Body of pancreas (tissue), 4 donors: ENCODE data around the gene THAP7. TPM values are rescaled to one million over a fixed set of nuclear protein-coding genes. Genes with fewer than 3 reads are reported as not detected.
"Not testable (repeated sequence)": the region's sequence is repeated elsewhere in the genome, so short reads cannot be mapped to it uniquely, and the experiment has no call there.

Experiments
- ATAC-seq: fragments of 150-250 bp; one replicate; pipeline ENCODE4 v1.9.1; 2016
- DNase-seq, 4 donors: peaks; one replicate each; pipeline ENCODE4 v3.0.0-alpha.2; 2019
- H3K27ac ChIP-seq, 4 donors: fragments of 200-600 bp; sonication (generic); 1 replicate in 3 of 4; 2 replicates in 1 of 4; pipeline versions ENCODE4 v1.5.1 to v1.6.1; 2016 to 2019; ENCODE audit warnings: mild to moderate bottlenecking in 1 of 4, mixed read lengths in 1 of 4, moderate library complexity in 1 of 4
- H3K27me3 ChIP-seq, 2 donors: fragments of 200-600 bp; sonication (generic); one replicate each; pipeline ENCODE4 v1.6.0; 2016; ENCODE audit warnings: mild to moderate bottlenecking in 1 of 2
- H3K36me3 ChIP-seq, 2 donors: fragments of 200-600 bp; sonication (generic); replicated peaks in 1 of 2; 2 replicates each; pipeline ENCODE4 v1.5.1; 2016; ENCODE audit warnings: low read depth in 2 of 2; ENCODE audit not compliant: insufficient read depth in 1 of 2
- H3K4me1 ChIP-seq: fragments of 200-600 bp; sonication (generic); one replicate; pipeline ENCODE4 v1.6.0; 2016
- H3K4me3 ChIP-seq, 2 donors: fragments of 200-600 bp; sonication (generic); 1 replicate in 1 of 2; 2 replicates in 1 of 2; pipeline ENCODE4 v1.5.1; 2016 to 2019
- H3K9me3 ChIP-seq, 3 donors: fragments of 200-600 bp; sonication (generic); 1 replicate in 2 of 3; 2 replicates in 1 of 3; pipeline ENCODE4 v1.5.1; 2016
- POLR2A ChIP-seq, 3 donors: fragments of 450-650 bp; IDR thresholded peaks; one replicate each; pipeline ENCODE4 v1.6.1; 2016; ENCODE audit warnings: antibody characterized with exemption in 3 of 3, mild to moderate bottlenecking in 2 of 3
- WGBS, 2 donors: methylation state at CpG; one replicate each; pipeline ENCODE4 v1.1.5; 2017; 5-methylcytosine and 5-hydroxymethylcytosine counted together
- intact Hi-C: fragments of 100-400 bp; cut with DNase I; formaldehyde crosslinking; loops from one replicate; pipeline ENCODE4 v1.15.1; 2023
- total RNA-seq, 2 donors: library from RNA; depleted of rRNA; stranded (reverse); fragments of >200 nt; gene quantifications; one replicate each; pipeline ENCODE4 v1.1.0, GENCODE V29; 2016
- TF ChIP-seq, protein P1 (sequence below), 7 experiments: fragments of 450-650 bp in 4 of 7; fragments of 200-600 bp in 3 of 7; sonication (generic) in 3 of 7; IDR thresholded peaks; one replicate each; pipeline ENCODE4 v1.5.1; 2016 to 2019; ENCODE audit warnings: antibody characterized with exemption in 7 of 7

The THAP7 gene
- total RNA-seq, 2 donors from 2014 or later = 17.1 to 20.2 TPM

DNA sequence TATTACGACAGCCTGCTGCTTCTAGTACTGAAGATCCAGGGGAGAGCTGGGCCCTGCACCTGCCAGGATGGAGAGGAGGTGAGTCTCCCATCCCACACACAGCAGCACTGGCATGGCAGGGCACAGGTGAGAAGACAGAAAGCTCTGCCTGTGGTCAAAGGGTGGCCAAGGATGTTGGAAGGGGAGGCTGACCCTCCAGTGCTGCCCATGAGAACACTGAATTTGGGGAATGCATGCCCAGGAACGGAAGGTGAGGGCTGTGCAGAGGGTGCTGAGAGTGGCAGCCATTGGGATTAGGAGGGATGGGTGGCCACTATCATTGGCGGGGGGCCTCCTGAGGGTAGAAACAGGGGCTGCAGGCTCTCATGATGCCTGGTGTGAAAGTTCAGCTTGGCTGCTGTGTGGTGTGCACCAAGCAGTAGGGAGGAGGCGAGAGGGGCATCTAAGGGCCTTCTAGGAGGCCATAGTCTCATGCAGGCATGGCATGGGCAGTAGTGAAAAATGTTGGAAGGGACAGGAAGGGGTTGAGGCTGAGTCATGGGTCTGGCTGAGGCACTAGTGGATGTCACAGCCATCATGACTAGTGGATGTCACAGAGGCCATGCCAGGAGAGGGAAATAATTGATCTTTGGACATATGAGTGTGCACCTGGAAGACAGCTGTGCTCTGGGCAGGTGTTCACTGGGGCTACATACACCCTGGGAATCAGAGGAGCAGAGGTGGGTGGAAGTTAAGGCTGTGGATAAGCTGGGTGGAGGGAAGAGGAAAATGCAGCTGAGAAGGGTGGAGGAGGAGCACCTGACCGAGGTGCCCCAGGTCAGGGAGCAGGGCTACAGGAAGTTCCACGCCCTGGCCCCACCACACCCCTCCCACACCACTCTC lies 41.3 kb upstream of the THAP7 start:
- TF ChIP-seq POLR2A (IDR thresholded peaks at IDR 0.05) = no peak
- TF ChIP-seq, protein P1, sequence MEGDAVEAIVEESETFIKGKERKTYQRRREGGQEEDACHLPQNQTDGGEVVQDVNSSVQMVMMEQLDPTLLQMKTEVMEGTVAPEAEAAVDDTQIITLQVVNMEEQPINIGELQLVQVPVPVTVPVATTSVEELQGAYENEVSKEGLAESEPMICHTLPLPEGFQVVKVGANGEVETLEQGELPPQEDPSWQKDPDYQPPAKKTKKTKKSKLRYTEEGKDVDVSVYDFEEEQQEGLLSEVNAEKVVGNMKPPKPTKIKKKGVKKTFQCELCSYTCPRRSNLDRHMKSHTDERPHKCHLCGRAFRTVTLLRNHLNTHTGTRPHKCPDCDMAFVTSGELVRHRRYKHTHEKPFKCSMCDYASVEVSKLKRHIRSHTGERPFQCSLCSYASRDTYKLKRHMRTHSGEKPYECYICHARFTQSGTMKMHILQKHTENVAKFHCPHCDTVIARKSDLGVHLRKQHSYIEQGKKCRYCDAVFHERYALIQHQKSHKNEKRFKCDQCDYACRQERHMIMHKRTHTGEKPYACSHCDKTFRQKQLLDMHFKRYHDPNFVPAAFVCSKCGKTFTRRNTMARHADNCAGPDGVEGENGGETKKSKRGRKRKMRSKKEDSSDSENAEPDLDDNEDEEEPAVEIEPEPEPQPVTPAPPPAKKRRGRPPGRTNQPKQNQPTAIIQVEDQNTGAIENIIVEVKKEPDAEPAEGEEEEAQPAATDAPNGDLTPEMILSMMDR (IDR thresholded peaks at IDR 0.05) = no peak
- Histone ChIP-seq H3K4me3 (no peak overlapping the region), H3K9me3 (no peaks in the 10 kb centered on the region), H3K27me3 (no peaks in the 10 kb centered on the region), H3K27ac (no peak overlapping the region), H3K36me3 (no peaks in the 10 kb centered on the region), H3K4me1 (peaks cover 18% of the 10 kb centered on the region)
- intact Hi-C loops = no loop called here
- DNase-seq (no peak), ATAC-seq (no peak)
- WGBS, 2 donors = 82 to 83% methylated on average over 6 of the region's 6 CpGs

DNA sequence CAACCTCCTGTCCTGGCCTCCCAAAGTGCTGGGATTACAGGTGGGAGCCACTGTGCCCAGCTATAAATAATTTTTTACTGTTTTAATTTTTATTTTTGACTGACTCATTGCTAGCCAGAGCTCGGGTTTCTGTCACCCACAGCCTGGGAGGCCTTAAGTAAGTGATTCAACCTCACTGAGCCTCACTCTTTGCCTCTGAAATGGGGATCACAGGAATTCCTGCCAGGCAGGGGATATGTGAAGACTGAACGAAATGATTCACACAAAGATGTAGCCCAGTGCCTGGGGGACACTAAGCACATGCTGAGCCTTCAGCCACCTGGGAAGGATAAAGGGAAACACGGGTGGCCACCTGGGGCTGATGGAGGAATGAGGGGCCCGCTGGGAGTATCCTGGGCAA lies 40.0 kb upstream of the THAP7 start:
- TF ChIP-seq, protein P1 (IDR thresholded peaks at IDR 0.05) = no peak
- TF ChIP-seq POLR2A (IDR thresholded peaks at IDR 0.05) = no peak
- H3K9me3 ChIP-seq = no peaks in the 10 kb centered on the region
- H3K27me3 ChIP-seq = no peaks in the 10 kb centered on the region
- no peak overlapping the region for H3K27ac ChIP-seq
- H3K4me1 ChIP-seq = peaks cover 18% of the 10 kb centered on the region
- H3K36me3 ChIP-seq = no peaks in the 10 kb centered on the region
- 77 to 79% methylated on average over 4 of the region's 4 CpGs for WGBS, 2 donors
- DNase-seq = no peak
- intact Hi-C loops = no loop called here
- no peak for ATAC-seq
- no peak overlapping the region for H3K4me3 ChIP-seq

DNA sequence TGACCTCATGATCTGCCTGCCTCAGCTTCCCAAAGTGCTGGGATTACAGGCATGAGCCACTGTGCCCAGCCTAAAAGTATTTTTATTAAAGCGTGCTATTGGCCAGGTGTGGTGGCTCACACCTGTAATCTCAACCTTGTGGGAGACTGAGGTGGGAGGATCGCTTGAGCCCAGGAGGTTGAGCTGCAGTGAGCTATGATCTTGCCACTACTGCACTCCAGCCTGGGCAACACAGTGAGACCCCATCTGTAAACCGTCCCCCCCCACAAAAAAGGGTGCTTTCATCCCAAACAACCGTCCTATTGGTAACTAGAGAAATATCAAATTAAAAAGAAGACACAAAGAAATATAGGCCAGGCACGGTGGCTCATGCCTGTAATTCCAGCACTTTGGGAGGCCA lies 37.2 kb upstream of the THAP7 start:
- H3K27ac ChIP-seq, H3K9me3 ChIP-seq, DNase-seq, H3K27me3 ChIP-seq, ATAC-seq, H3K36me3 ChIP-seq, H3K4me1 ChIP-seq, H3K4me3 ChIP-seq: not testable (repeated sequence)
- 90 to 96% methylated on average over 5 of the region's 5 CpGs for WGBS, 2 donors
- intact Hi-C loops = loop anchor here (10.0 kb wide), 1 partner anchor 56 kb away; no protein-coding TSS in a partner anchor

DNA sequence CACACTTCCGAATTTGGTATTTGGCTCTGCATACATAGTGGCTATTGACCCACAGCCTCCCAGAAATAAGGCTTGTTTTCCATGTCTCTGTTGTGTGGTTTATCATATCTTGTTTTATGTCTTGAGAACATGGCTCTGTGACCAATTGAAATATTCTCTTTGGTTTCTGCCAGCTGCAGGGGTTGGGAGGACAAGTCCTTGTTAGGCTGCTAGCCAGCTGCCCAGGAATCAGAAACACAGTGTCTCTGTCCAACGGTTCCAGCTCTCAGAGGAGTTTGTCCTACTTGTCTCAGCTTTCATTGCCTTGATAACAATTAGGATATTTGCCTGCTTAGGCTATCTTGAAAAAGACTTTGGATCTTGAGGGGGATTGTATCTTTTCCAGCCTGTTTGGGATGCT lies 36.5 kb upstream of the THAP7 start:
- Histone ChIP-seq H3K9me3 (no peaks in the 10 kb centered on the region), H3K4me1 (no peaks in the 10 kb centered on the region), H3K27ac (no peak overlapping the region), H3K36me3 (no peaks in the 10 kb centered on the region), H3K27me3 (no peaks in the 10 kb centered on the region), H3K4me3 (no peak overlapping the region)
- DNase-seq = no peak
- intact Hi-C loops = loop anchor here (10.0 kb wide), 1 partner anchor 56 kb away; no protein-coding TSS in a partner anchor
- TF ChIP-seq, protein P1 (IDR thresholded peaks at IDR 0.05) = no peak
- TF ChIP-seq POLR2A (IDR thresholded peaks at IDR 0.05) = no peak
- no peak for ATAC-seq
- 36 to 37% methylated on average over 2 of the region's 2 CpGs for WGBS, 2 donors

DNA sequence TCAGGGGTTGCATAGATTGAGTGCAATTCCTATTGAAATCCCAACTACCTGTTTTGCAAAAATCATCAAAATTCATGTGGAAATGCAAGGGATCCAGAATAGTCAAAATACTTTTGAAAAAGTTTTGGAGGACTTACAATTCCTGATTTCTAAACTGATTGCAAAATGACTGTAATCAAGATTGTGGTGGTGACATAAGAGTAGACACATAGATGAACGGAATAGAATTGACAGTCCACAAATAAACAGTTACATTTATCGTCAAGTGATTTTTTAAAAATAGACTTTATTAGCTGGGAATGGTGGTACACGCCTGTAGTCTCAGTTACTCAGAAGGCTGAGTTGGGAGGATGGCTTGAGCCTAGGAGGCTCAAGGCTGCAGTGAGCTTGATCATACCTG lies 33.1 kb upstream of the THAP7 start:
- no peaks in the 10 kb centered on the region for H3K9me3 ChIP-seq
- 65 to 74% methylated on average over 3 of the region's 3 CpGs for WGBS, 2 donors
- no peaks in the 10 kb centered on the region for H3K27me3 ChIP-seq
- intact Hi-C loops = loop anchor here (10.0 kb wide), 1 partner anchor 60 kb away; no protein-coding TSS in a partner anchor
- no peaks in the 10 kb centered on the region for H3K36me3 ChIP-seq
- DNase-seq (no peak), ATAC-seq (no peak)
- H3K27ac ChIP-seq = no peak overlapping the region
- no peak overlapping the region for H3K4me3 ChIP-seq
- H3K4me1 ChIP-seq = peaks cover 10% of the 10 kb centered on the region
- TF ChIP-seq POLR2A (IDR thresholded peaks at IDR 0.05) = no peak
- TF ChIP-seq, protein P1 (IDR thresholded peaks at IDR 0.05) = no peak
